Measurements from ENCODE around the gene APOA4.
A peak's percentile ranks its signal among the peaks of the same experiment; 100 is the strongest.

Gene APOA4

DNA sequence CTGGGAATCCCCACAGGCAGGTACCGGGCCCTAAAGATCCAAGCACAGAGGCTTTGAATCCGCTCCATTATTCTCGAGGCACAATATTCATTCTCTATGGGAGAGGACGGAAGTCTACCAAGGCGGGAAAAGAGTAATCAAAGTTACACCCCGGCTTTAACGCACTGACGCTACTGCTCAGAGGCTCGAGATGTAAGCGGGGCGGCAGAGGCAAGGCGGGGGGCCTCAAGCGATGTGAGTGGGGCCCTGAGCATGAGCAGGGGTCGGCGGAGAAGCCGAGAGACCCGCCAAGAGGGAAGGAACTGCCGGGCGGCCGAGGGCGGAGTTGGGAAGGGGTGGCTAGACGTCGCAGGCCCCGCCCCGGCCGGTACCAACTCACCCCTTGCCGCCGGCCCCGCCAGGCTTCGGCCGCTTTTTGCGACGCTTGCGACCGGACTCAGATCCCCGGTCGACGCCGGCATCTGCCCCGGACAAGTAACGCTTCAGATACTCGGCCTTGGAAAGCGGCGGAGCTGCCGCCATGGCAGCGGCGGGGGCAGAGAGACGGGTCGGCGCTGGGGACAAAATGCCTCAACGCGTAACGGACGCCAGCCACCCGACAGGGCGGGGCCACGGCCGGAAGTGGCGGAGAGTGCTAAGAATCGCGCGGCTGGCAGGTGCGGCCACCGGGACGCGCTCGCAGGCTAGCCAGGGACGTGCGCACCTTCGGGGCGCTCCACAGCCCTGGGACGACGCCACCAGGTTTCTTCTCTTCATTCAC, 50.5 kb downstream of the APOA4 start, which contains the start of gene BUD13 (continued):
- TF ChIP-seq, protein P1, sequence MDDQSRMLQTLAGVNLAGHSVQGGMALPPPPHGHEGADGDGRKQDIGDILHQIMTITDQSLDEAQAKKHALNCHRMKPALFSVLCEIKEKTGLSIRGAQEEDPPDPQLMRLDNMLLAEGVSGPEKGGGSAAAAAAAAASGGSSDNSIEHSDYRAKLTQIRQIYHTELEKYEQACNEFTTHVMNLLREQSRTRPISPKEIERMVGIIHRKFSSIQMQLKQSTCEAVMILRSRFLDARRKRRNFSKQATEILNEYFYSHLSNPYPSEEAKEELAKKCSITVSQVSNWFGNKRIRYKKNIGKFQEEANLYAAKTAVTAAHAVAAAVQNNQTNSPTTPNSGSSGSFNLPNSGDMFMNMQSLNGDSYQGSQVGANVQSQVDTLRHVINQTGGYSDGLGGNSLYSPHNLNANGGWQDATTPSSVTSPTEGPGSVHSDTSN (CRISPR knock-in tag; IDR thresholded peaks at IDR 0.05) = no peak
- TF ChIP-seq ZBTB8A (tag by site-specific recombination; IDR thresholded peaks at IDR 0.05) (no peak), ZNF132 (tag by site-specific recombination; IDR thresholded peaks at IDR 0.05; ENCODE audit: borderline replicate concordance) (no peak), ZSCAN18 (tag by site-specific recombination; IDR thresholded peaks at IDR 0.05) (no peak), KLF8 (tag by site-specific recombination; IDR thresholded peaks at IDR 0.05) (peak; percentile 94), ZNF169 (tag by site-specific recombination; IDR thresholded peaks at IDR 0.05) (no peak), BCL11B (tag by site-specific recombination; IDR thresholded peaks at IDR 0.05; ENCODE audit: low read depth) (0 out of 2 replicates have a peak, but pooled peaks have one; percentile 19), KLF10 (tag by site-specific recombination; IDR thresholded peaks at IDR 0.05) (no peak), ZNF843 (tag by site-specific recombination; IDR thresholded peaks at IDR 0.05) (no peak), ZNF26 (tag by site-specific recombination; IDR thresholded peaks at IDR 0.05) (no peak), GFI1B (tag by site-specific recombination; IDR thresholded peaks at IDR 0.05) (no peak), ZNF510 (tag by site-specific recombination; IDR thresholded peaks at IDR 0.05; ENCODE audit: insufficient replicate concordance) (no peak), ZNF548 (tag by site-specific recombination; IDR thresholded peaks at IDR 0.05) (no peak), HOXC10 (CRISPR knock-in tag; IDR thresholded peaks at IDR 0.05) (no peak), ZBTB17 (tag by site-specific recombination; IDR thresholded peaks at IDR 0.05) (0 out of 2 replicates have a peak, but pooled peaks have one; percentile 41), ZFP3 (tag by site-specific recombination; IDR thresholded peaks at IDR 0.05; ENCODE audit: low read depth) (no peak), ZNF146 (tag by site-specific recombination; IDR thresholded peaks at IDR 0.05) (0 out of 2 replicates have a peak, but pooled peaks have one; percentile 2), ZBTB1 (tag by site-specific recombination; IDR thresholded peaks at IDR 0.05) (no peak), ZNF585B (tag by site-specific recombination; IDR thresholded peaks at IDR 0.05) (no peak), BCL11A (tag by site-specific recombination; IDR thresholded peaks at IDR 0.05; ENCODE audit: low read depth) (0 out of 2 replicates have a peak, but pooled peaks have one; percentile 28), TSHZ1 (tag by site-specific recombination; IDR thresholded peaks at IDR 0.05; ENCODE audit: borderline replicate concordance) (no peak)
- TF ChIP-seq, protein P2, sequence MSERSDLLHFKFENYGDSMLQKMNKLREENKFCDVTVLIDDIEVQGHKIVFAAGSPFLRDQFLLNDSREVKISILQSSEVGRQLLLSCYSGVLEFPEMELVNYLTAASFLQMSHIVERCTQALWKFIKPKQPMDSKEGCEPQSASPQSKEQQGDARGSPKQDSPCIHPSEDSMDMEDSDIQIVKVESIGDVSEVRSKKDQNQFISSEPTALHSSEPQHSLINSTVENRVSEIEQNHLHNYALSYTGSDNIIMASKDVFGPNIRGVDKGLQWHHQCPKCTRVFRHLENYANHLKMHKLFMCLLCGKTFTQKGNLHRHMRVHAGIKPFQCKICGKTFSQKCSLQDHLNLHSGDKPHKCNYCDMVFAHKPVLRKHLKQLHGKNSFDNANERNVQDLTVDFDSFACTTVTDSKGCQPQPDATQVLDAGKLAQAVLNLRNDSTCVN (tag by site-specific recombination; optimal IDR thresholded peaks at IDR 0.05) = peak; percentile 73
- TF ChIP-seq, protein P3, sequence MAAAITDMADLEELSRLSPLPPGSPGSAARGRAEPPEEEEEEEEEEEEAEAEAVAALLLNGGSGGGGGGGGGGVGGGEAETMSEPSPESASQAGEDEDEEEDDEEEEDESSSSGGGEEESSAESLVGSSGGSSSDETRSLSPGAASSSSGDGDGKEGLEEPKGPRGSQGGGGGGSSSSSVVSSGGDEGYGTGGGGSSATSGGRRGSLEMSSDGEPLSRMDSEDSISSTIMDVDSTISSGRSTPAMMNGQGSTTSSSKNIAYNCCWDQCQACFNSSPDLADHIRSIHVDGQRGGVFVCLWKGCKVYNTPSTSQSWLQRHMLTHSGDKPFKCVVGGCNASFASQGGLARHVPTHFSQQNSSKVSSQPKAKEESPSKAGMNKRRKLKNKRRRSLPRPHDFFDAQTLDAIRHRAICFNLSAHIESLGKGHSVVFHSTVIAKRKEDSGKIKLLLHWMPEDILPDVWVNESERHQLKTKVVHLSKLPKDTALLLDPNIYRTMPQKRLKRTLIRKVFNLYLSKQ (tag by site-specific recombination; IDR thresholded peaks at IDR 0.05; ENCODE audit: borderline replicate concordance) = no peak
- TF ChIP-seq, protein P4, sequence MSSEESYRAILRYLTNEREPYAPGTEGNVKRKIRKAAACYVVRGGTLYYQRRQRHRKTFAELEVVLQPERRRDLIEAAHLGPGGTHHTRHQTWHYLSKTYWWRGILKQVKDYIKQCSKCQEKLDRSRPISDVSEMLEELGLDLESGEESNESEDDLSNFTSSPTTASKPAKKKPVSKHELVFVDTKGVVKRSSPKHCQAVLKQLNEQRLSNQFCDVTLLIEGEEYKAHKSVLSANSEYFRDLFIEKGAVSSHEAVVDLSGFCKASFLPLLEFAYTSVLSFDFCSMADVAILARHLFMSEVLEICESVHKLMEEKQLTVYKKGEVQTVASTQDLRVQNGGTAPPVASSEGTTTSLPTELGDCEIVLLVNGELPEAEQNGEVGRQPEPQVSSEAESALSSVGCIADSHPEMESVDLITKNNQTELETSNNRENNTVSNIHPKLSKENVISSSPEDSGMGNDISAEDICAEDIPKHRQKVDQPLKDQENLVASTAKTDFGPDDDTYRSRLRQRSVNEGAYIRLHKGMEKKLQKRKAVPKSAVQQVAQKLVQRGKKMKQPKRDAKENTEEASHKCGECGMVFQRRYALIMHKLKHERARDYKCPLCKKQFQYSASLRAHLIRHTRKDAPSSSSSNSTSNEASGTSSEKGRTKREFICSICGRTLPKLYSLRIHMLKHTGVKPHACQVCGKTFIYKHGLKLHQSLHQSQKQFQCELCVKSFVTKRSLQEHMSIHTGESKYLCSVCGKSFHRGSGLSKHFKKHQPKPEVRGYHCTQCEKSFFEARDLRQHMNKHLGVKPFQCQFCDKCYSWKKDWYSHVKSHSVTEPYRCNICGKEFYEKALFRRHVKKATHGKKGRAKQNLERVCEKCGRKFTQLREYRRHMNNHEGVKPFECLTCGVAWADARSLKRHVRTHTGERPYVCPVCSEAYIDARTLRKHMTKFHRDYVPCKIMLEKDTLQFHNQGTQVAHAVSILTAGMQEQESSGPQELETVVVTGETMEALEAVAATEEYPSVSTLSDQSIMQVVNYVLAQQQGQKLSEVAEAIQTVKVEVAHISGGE (tag by site-specific recombination; conservative IDR thresholded peaks at IDR 0.05; ENCODE audit: low read depth) = peak; percentile 56
